LoVo (cell line): ENCODE results near the gene DMXL1.
A peak's percentile ranks its signal among the peaks of the same experiment; 100 is the strongest.
"Not testable (repeated sequence)": the region's sequence is repeated elsewhere in the genome, so short reads cannot be mapped to it uniquely, and the experiment has no call there.

Source experiments
- DNase-seq: peaks from one replicate; pipeline ENCODE4 v3.0.0-alpha.2; 2016; ENCODE audit warnings: low spot score

Gene DMXL1

GRCh38 chr5:119200795-119201194 lies 129.9 kb downstream of the DMXL1 start:
- no peak for DNase-seq

DNA sequence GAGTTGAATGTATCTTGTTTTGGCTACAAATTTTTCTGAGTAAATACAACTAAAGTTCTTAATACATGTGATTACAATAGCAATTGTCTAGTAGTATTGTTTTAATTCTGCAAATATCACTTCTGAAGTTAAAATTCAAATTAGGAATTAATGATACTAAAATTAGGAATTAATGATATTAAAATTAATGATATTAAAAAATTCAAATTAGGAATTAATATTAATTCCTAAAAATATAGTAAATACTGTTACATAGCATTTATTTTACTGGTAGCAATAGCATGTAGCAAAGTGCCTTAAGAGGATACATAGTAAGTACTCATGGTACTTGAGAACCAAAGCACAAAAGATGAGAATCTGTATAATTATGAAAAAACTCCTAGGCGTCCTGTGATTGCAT lies 136.2 kb downstream of the DMXL1 start:
- DNase-seq = no peak

GRCh38 chr5:119212026-119212425 lies 141.1 kb downstream of the DMXL1 start:
- DNase-seq = no peak

GRCh38 chr5:119212676-119213075 lies 141.8 kb downstream of the DMXL1 start:
- no peak for DNase-seq

DNA sequence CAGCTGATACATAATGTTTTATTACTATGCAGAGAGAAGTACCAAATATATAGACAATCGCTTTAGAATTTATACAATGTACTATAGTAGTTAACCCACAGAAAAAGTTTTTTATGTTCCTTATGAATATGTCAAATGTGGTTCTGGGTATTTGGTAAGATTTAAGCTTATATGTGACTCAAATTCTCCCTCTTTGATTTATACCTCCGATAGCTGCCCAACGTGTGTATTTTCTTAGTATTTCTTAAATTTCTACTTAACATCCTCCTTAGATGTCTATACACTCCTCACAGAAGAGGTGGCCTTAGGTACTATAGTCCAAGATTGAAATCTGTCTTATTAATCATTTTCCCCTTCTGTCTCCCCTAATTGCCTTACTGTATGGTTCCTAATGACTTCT lies 146.3 kb downstream of the DMXL1 start:
- DNase-seq = no peak

- DNase-seq = no peak
These were observed 148.2 kb downstream of the DMXL1 start for GRCh38 chr5:119218830-119219782.

- no peak for DNase-seq
These were observed 149.8 kb downstream of the DMXL1 start for GRCh38 chr5:119220576-119221197.

- DNase-seq = no peak
These were observed 150.4 kb downstream of the DMXL1 start for GRCh38 chr5:119221330-119221729.

DNA sequence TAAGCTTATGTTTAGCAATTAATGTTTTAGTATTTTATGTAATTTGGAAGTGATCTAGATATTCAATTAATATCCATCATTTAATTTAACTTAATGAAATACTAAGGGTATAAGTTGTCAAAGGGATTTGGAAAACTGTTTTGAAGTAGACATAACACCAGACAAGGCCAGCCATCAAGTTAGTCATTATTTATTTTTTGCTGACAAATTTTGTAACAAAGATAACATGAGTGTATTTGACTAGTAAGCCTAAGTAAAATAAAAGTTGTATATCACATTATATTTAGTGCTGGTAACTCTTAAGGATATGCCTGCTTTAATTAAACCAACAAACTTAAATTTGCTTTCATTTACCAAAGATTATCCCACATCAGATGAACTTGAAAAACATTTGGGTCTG lies 159.1 kb downstream of the DMXL1 start:
- DNase-seq = no peak

- no peak for DNase-seq
These were observed 167.6 kb downstream of the DMXL1 start for GRCh38 chr5:119238265-119239118.

DNA sequence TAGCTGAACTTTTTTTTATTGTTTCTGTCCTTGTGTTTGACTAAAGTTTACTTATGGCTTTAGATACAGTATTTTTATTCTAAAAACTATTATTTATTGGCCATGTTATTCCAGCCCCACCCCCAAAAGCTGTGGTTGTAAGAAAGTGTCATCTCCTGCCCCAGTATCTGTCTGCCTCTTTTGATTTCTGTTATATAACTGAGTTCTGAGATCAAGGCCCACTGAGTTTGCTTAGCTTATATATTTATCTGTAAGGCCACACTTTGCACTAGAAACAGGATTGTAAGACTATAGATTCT lies 168.2 kb downstream of the DMXL1 start:
- no peak for DNase-seq

DNA sequence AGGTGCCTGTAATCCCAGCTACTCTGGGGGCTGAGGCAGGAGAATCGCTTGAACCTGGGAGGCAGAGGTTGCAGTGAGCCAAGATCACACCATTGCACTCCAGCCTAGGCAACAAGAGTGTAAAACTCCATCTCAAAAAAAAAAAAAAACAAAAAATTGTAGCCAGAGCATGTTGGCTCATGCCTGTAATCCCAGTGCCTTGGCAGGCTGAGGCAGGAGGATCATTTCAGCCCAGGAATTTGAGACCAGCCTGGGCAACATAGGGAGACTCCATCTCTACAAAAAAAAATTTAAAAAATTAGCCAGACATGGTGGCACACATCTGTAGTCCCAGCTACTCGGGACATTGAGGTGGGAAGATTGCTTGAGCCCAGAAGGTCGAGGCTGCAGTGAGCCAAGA lies 168.9 kb downstream of the DMXL1 start:
- DNase-seq = not testable (repeated sequence)

DNA sequence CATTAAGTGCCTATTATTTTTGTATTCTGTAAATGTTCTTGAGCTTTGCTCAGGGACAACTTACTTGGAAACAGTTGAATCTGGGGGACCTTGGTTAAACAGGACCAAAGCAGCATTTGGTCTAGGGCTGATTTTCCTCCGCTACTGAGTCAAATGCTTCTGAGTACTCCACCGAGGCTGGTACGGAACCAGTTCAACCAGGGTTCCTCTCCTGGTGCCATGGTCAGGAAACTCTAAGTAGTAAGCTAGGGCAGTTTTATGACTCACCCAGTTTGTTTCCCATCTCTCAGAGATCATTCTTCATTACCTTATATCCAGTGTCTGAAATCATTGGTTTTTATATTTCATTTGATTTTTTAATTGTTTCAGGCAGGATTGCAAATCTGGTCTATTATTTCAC lies 173.0 kb downstream of the DMXL1 start:
- no peak for DNase-seq

GRCh38 chr5:119250946-119251901 lies 180.3 kb downstream of the DMXL1 start:
- DNase-seq = no peak

GRCh38 chr5:119255571-119256356 lies 184.9 kb downstream of the DMXL1 start:
- peak; percentile 89 for DNase-seq

GRCh38 chr5:119257613-119258012 lies 186.7 kb downstream of the DMXL1 start:
- DNase-seq = no peak

- no peak for DNase-seq
These were observed 192.8 kb downstream of the DMXL1 start for GRCh38 chr5:119263639-119264038.

- no peak for DNase-seq
These were observed 193.3 kb downstream of the DMXL1 start for GRCh38 chr5:119264186-119264585.

- DNase-seq = peak; percentile 93
These were observed 197.1 kb downstream of the DMXL1 start for GRCh38 chr5:119267958-119268386.

- DNase-seq = peak; percentile 97
These were observed 197.6 kb downstream of the DMXL1 start for GRCh38 chr5:119268387-119269060.
